GM12875 (cell line): ENCODE measurements around the gene RAB20.
"Not testable (repeated sequence)": the region's sequence is repeated elsewhere in the genome, so short reads cannot be mapped to it uniquely, and the experiment has no call there.

ENCODE experiments used
- H3K4me3 ChIP-seq: one replicate; pipeline ENCODE4 v1.5.1; 2011; ENCODE audit warnings: low read depth, low read length, control low read depth
- CTCF ChIP-seq: IDR thresholded peaks from 2 replicates; pipeline ENCODE4 v1.5.1; 2011; ENCODE audit warnings: low read depth, mild to moderate bottlenecking, control low read depth, inconsistent platforms, low read length, moderate library complexity, borderline replicate concordance; ENCODE audit not compliant: insufficient read depth

RAB20 gene

GRCh38 chr13:110536006-110536693, 25.4 kb downstream of the RAB20 start:
- H3K4me3 ChIP-seq: no peak overlapping the region
- TF ChIP-seq CTCF: no peak

- no peak for TF ChIP-seq CTCF
- no peak overlapping the region for H3K4me3 ChIP-seq
Measured at GRCh38 chr13:110535526-110535925, 26.0 kb downstream of the RAB20 start.

- TF ChIP-seq CTCF: no peak
- no peak overlapping the region for H3K4me3 ChIP-seq
Measured at GRCh38 chr13:110533771-110534670, 27.5 kb downstream of the RAB20 start.

- H3K4me3 ChIP-seq: not testable (repeated sequence)
Measured at GRCh38 chr13:110532258-110532657, 29.3 kb downstream of the RAB20 start.

GRCh38 chr13:110531671-110532083, 29.8 kb downstream of the RAB20 start:
- no peak for TF ChIP-seq CTCF
- no peak overlapping the region for H3K4me3 ChIP-seq

GRCh38 chr13:110531100-110531499, 30.4 kb downstream of the RAB20 start:
- TF ChIP-seq CTCF: no peak

GRCh38 chr13:110529522-110530311, 31.8 kb downstream of the RAB20 start:
- TF ChIP-seq CTCF: no peak
- H3K4me3 ChIP-seq: no peak overlapping the region

More at GRCh38 chr13:110531100-110531499, 30.4 kb downstream of the RAB20 start:
- no peak overlapping the region for H3K4me3 ChIP-seq
